Right kidney (tissue), 1 donor: Measurements from ENCODE around the gene LGALS3.
A peak's percentile ranks its signal among the peaks of the same experiment; 100 is the strongest.

Experiments used
- DNase-seq: peaks from one replicate; pipeline ENCODE4 v3.0.0-alpha.2; 2016

LGALS3 gene

DNA sequence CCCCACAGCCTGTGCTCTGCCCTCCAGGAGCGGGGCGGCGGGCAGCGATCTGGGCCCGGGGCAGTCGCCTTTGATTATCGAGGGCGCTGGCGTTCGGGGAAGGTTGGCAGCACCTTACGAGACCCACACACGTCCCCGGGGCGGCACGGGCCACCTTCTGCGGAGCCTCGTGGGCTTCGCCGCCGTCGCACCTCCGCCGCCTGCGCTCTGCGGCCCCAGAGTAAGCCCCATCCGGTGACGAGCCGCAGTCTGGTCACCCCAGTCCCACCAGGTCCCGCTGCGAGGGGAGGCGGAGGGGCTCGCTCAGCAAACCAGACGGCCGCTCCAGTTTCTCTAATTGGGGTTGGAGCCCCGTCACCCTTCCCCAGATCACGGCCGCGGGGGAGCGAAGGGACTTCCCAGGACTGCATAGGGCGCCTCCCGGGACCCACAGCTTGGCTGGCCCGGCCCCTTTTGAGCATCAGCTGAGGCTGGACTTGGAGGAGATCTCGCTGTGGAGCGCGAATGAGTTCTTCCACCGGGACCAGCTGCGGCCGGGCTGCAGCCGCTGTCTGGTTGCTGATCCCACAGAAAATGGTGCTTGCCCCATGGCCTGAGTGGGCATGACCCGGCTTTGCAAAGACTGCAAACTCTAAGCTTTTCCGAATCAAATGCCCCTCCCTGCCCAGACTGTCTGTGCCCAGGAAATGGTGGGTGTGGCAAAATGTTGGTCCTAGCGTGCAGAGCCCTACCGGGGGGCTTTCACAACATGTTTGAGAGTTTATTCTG, 560 bp downstream of the LGALS3 start:
- DNase-seq: peak; percentile 85

DNA sequence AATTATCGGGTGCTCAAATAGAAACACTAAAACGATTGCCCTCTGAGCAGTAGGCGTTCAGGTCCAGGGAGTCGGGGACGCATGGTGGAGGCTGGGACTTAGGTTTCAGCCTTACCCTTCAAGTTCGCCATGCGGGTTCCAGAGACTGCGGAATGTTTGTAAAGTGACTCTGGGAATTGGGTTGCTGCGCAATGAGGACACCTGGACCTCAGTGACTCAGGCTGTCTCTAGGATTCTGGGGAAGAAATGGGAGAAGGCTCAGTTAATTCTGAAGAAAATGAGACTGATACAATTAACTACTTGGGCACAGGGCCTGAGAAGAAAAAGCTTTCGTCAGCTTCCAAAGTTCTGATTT, 1.1 kb downstream of the LGALS3 start:
- no peak for DNase-seq

DNA sequence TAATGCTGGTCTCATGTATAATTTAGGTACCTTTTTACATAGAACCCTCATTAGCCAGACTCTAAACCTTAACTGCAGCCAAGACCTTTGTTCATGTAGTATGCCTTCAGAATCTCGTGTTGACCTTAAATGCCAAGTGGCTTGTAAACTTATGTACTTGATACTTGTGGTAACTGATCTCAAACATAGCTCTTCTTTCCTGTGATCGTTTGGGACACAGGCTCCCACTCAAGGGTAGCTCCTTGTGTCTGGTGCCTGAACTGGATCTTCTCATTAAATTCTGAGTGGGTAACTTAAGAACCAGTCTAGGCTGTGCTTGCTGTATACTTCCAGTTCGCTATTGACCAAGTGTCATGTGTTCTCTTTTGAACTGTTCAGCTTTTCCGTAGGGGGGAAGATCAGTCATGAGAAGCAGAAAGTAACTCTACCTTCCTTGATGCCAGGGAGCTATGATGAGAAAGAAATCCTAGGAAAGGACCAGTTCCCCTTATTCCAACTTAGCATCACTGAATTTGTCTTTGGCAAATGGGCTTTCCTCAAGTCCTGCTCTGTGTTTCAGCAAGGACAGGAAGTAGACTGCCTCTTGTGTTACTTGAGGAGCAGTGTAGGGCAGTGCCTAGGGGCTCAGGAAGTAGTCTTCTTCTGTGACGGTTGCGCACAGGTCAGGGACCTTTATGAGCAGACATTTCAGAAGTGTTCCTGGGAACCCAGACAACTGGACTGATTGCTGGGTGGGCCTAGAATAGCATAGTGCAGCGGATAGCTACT, 2.5 kb downstream of the LGALS3 start:
- no peak for DNase-seq

DNA sequence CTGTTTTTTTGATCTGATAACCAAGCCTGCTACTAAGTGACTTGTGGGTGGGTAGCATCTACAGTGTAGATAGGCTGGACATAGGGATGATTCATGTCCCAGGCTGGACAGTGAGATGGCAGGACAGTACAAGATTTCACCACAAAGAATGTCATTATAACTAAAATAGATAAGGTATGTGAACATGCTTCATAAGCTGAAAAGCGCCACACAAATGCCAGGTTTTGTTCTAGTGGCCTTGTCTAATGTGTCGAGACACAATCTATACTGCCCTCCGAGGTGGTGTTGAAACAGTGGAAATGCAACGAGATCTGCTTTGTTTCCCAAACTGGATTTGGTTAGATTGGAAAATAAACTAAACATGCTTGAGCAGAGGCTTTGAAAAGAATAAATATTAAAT, 4.4 kb downstream of the LGALS3 start:
- no peak for DNase-seq

DNA sequence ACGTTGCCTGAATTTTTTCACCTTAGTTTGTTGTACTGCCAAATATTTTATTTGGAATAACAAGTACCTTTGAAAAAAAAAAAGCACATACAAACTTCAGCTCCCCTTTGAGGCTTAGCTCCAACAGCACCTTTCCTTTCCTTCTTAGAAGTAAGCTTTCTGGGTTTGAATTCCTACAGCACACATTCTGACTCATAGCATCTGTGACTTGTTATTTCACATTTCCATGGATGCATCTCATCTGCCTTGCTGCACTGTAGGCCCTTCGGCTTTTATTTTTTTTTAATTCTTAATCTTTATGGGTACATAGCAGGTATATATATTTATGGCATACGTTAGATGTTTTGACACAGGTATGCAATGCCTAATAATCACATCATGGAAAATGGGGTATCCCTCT, 7.2 kb downstream of the LGALS3 start:
- no peak for DNase-seq

DNA sequence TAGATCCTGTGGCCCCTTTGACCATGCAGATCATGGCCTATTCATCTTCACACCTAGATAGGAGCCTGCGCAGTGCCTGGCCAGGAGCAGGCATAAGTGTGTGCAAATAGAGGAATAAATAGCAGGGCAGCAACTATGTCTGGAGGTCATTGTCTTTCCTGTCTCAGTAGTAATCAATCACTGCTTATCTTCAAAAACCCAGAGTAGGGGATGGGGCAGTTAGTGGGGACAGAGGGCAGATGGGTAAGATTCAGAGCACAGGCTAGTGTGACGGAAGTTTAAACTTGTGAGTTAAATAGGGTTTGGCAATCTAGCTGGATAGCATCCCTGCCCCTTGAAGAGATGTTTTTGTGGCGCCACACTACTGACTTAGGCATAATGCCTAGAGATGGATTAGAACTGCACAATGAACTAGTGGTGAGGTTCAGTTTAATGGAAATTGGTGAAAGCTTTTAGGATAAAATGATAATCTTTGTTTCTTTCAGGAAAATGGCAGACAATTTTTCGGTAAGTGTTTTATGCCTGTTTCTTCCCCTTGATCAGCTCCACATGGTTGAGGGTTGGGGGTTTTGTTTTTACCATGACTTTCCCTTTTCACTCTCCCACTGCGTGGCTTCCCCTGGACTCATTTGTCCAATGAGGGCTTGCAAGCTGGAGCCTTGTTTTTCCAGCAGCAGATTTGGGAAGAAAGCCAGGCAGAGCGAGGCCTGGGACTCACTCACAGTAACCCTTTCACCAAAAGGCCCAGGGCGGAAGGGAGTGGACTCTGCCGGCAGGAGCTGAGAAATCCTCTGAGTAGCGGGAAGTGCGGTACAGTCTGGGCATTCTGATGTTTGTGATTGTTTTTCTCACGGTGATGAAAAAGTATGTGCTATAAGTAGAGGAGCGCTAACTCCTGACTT, 8.1 kb downstream of the LGALS3 start:
- DNase-seq: no peak

DNA sequence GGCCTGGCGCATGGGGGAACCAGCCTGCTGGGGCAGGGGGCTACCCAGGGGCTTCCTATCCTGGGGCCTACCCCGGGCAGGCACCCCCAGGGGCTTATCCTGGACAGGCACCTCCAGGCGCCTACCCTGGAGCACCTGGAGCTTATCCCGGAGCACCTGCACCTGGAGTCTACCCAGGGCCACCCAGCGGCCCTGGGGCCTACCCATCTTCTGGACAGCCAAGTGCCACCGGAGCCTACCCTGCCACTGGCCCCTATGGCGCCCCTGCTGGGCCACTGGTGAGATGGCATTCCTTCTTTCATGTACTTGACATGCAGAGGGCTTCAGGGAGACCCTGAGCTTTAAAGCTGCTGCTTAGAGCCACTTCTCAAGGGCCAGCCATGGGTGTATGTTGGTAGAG, 9.0 kb downstream of the LGALS3 start:
- no peak for DNase-seq

DNA sequence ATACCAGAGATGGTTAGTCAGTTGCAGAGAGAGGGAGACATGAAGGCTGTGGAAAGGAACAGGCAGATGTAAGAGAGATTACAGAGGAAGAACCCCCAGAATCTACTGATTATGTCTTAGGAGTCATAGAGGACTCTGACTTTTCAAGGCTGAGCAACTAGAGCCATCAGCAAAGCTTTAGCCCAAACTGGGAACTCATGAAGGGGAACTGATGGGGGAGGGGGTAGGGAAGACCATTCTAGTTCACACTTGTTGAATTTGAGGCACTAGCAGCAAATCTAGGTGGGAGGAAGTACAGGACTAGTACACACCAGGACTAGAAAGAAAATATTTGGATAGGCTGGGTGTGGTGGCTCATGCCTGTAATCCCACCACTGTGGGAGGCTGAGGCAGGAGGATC, 10.1 kb downstream of the LGALS3 start:
- no peak for DNase-seq

DNA sequence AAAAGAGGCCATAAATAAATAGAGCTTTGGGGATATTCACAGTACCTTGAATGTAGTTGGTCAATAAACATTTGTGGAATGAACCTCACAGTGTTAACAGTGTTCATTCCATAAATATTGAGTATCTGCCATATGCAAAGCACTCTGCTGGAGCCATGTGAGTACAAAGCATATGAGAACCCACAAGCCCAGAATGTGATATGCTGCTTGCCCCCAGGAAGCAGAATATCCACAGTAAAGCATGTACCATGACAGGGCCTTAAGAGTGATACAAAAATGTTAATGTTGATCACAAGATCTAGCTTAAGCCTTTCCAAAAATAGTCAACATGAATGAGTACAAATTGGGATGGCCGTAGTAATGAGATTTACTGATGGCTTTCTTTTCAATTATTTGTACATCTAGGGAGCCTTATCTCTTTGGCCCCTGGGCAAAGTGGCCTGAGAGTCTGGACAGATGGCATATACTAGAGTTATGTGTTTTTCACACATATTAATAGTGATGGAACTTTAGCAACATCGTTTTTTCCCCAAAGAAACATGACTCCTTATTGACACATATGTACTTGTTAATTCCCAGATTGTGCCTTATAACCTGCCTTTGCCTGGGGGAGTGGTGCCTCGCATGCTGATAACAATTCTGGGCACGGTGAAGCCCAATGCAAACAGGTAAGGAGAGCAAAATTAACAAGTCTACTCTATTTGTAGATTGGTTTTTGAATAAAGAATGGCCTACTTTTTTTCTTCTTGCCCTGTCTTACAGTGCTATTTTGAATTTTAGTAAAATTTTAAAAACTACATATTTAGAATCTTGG, 10.9 kb downstream of the LGALS3 start:
- no peak for DNase-seq

DNA sequence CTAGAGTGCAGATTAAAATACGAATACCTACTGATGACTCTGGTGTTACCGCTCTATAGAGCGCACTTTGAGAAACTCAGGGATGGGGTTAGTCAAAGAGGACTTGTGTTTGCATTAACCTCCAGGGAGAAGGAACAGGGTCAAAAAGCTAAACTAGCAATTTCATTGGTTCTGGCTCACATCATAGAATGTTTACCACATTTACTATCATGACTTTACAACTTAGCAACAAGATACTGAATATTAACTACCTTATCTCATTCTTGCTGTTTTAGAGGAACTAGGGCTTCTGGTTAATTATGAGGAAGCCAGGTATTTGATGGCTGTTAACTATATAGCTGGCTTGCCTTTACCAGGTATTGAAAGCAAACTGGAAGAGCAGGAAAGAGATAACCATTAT, 12.8 kb downstream of the LGALS3 start:
- DNase-seq: no peak

DNA sequence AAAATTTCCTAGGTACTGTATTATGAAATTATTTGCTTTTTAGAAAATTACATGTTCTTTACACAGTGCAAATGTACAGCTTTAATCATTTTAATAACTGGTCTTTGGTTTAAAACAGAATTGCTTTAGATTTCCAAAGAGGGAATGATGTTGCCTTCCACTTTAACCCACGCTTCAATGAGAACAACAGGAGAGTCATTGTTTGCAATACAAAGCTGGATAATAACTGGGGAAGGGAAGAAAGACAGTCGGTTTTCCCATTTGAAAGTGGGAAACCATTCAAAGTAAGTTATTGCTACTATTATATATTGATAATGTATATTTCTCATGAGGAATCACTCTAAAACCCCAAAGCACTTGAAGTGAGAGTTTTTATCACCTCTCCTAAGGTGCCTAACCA, 13.4 kb downstream of the LGALS3 start:
- no peak for DNase-seq

DNA sequence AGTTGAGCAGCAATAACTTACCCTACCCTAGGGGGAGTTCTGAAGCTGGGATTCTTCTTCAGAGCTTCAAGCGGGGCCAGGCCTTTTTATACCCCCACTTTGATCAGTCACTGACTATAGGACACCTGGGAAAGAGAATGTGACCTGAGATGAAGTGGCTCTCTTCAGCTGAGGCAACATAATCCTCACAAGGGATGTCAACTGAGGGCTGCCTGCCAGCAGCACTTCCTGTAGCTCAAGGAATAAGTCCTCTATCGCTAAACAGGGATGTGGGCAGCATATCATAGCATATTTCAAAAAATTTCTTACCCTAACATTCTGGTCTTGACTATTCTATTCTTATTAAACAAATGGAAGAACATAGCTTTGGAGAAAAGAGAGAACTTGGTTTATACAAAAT, 17.4 kb downstream of the LGALS3 start:
- DNase-seq: no peak

DNA sequence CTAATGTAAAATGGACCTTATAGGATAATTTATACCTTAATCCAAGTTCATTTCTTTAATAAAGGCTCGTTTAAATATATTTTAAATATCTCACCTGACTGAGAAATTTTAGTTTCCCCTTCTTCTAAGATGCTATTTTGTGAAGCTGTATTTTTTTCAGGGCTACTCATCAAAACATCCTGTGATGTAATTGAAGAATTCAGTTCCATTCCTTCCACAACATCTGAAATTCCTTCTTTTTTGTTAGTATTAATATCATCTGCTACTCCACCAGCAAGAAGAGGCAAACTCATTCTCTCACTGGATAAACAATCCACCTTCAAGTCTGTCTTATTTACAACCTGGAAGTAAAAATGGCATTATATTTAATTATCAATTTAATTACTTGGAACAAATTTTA, 22.5 kb downstream of the LGALS3 start:
- no peak for DNase-seq

DNA sequence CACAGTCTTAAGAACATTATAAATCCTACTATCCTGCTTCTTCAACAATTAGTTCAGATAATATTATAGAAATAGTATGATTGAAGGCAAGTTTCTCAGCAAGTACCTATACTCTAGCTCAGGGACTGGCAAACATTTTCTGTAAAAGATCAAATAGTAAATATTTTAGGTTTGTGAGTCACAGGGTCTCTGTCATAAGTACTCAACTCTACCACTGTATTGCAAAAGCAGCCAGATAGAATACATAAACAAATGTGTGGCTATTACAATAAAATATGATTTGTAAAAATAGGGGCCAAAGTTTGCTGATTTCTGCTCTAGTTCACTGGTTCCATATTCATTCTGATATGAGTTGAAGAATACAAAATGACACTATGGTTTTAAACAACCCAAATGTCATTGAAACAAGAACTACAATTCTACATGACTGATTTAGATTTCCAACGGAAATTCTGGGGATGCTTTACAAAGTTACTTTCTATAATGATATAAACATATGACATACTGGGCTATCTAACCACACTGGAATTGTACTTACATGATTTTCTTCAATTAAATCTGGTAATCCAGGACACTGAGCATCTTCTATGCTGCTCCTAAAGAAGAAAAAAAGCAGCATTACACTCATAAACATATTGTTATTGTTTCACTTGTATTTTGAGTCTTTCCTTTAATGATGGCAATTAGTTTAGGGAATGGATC, 23.2 kb downstream of the LGALS3 start:
- no peak for DNase-seq

DNA sequence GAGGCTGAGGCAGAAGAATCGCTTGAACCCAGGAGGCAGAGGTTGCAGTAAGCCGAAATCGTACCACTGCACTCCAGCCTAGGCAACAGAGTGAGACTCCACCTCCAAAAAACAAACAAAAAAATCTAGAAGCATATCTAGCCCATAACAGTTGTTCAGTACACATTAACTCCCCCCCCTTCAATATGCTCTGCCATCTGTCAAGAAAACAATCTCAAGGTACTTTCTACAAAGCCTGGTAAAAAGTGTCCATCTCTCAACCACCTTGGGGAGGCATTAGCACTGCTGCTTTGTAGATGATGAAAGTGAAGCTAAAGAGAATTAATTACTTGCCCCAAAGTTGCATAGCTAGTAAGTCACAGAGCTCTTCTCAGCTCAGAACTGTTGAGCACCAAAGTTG, 24.9 kb downstream of the LGALS3 start:
- no peak for DNase-seq

DNA sequence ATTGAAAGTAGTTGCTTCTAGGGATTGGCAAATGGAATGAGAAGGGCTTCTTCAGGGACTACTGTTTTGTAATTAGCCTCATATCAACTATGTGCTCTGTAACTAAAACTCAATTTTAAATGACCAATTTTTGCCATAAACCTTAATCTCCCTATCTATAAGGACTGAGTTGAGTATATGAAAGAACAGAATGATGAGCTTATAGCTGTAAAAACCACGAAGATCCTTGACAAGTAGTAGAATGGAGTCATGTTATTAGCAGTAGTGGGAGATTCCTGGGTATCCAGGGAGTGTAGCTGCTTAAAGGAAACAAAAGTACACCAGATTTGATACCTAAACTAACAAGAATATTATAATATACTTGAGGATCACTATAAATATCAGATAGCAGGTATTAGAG, 28.0 kb downstream of the LGALS3 start:
- no peak for DNase-seq

DNA sequence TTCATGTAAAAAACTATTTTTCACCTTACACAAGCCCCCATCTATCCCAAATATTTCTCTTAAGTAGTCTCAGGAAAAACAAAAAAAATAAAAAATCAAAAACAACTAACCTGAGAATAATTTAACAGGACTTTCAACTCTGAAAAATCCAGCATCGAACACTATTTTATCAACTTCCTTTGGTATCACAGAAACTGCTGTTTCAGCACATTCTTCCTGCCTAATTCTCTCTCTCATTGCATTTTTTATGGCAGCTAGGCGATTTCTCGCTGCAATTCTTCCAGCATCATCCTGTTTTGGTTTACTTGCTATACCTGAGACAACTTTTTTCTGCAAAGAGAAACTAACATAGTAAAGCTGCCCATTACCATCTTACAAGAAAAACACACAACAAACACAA, 29.4 kb downstream of the LGALS3 start:
- DNase-seq: no peak

DNA sequence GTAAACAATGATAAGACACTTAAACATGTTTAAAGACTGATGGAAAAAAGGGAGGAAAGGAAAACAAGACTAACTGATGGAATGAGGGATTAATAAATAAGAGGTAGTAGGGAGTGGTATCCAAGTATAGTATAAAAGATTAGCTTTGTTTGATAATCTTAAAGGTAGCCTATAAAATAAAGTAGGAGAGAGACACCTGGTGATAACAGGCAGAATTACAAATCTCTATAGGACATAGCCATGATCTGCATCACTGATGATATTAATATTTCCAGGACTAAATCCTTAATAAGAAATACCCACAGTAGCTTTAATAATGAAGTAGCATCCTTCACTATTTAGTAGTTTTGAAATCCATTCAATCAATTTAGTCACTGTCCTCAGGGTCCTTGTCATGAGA, 31.9 kb downstream of the LGALS3 start:
- DNase-seq: peak; percentile 3

DNA sequence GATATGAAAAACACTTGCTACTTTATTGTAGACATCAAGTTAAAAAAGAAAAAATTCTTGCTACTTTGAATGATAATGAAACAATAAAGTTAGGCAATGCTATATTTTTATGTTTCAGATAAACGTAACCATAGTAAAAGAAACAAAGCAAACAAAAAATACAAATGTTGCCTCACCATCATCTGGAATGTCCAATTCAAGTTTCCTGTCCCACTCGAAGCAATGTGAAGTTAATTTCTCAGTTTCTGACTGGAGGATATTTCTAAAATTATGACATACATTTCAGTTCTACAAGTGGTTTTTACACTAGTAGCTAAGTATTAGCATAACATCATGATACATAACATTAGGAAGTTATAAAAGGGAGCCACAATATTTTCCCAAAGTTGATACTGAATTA, 41.5 kb downstream of the LGALS3 start:
- DNase-seq: no peak

DNA sequence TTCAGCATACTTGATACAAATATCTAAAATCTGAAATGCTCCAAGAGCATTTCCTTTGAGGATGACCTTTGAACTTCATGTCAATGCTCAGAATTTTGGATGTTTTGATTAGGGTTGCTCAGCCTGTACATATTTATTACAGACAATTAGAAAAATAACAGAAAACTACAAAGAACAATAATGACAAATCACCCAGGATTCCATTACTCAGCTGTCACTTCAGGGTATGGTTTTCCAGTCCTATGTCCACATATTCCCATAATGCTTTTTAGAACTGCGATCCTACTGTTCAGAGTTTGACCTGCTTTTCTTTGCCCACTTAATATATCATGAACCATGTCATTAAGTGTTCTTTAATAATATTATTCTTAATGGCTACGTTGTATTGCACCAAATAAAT, 51.0 kb downstream of the LGALS3 start:
- no peak for DNase-seq

DNA sequence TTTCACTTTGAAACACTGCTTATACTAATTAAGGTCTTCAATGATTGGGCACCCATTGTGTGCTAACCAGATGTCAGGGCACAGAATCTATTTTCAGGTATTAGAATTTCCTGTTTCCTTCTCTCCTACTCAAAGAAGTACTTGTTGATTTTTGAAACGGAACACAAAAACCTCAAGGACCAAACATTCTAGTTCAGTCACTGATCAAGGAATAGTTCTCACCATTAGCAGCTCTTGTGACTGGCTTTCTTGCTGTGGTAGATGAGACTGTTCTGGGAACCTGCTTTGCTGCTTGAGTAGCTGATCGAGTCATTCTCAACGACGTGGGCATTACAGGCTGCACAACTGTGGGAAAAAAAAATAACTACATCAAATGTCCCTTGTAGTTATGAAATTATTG, 51.4 kb downstream of the LGALS3 start:
- no peak for DNase-seq
